OCI-LY7 (cell line): ENCODE measurements around the gene UNKL.

Experiments used
- EZH2phosphoT487 ChIP-seq: fragments of 200-600 bp; sonication (generic); IDR thresholded peaks from 2 replicates; pipeline ENCODE4 v1.6.1; 2018; ENCODE audit warnings: low read depth, borderline replicate concordance, mild to moderate bottlenecking, mixed run types, antibody characterized with exemption, low read length, moderate library complexity, mixed read lengths
- TF ChIP-seq, protein P1 (sequence below): fragments of 200-600 bp; sonication (generic); conservative IDR thresholded peaks from 2 replicates; pipeline ENCODE4 v1.5.1; 2014; ENCODE audit warnings: mild to moderate bottlenecking, antibody characterized with exemption, low read length, moderate library complexity, mixed read lengths

DNA sequence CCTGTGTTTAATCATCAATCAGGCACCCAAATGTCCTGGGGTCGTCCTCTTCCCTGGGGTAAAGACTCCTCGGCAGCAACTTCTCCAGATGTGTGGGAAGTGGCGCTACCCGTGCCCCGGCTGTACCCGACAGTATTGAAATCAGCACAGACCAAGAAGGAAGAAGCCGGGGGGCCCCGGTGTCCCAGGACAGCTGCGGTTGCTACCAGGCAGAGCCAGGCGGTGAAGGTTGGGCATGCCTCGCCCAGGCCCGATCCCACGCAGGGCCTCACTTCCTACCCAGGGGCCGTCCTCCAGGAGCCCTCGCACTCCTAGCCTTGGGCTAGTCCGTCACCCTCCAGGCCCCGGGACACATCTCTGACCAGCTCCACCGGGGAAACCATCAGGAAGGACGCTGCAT, 38.8 kb upstream of the UNKL start:
- TF ChIP-seq, protein P1, sequence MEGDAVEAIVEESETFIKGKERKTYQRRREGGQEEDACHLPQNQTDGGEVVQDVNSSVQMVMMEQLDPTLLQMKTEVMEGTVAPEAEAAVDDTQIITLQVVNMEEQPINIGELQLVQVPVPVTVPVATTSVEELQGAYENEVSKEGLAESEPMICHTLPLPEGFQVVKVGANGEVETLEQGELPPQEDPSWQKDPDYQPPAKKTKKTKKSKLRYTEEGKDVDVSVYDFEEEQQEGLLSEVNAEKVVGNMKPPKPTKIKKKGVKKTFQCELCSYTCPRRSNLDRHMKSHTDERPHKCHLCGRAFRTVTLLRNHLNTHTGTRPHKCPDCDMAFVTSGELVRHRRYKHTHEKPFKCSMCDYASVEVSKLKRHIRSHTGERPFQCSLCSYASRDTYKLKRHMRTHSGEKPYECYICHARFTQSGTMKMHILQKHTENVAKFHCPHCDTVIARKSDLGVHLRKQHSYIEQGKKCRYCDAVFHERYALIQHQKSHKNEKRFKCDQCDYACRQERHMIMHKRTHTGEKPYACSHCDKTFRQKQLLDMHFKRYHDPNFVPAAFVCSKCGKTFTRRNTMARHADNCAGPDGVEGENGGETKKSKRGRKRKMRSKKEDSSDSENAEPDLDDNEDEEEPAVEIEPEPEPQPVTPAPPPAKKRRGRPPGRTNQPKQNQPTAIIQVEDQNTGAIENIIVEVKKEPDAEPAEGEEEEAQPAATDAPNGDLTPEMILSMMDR = no peak
- TF ChIP-seq EZH2phosphoT487 = no peak
